Heart left ventricle (tissue), 13 donors: ENCODE measurements around the gene SETD7.

ENCODE experiments used
- POLR2A ChIP-seq, 2 donors: fragments of 450-650 bp; IDR thresholded peaks; one replicate each; pipeline ENCODE4 v1.6.1; 2017; ENCODE audit warnings: antibody characterized with exemption in 2 of 2, mild to moderate bottlenecking in 2 of 2, moderate library complexity in 2 of 2
- TF ChIP-seq, protein P1 (sequence below), 12 donors: fragments of 200-600 bp; sonication (generic) in 4 of 12; IDR thresholded peaks; one replicate each; pipeline versions ENCODE4 v1.5.0 to v1.8.0; 2018 to 2022; ENCODE audit warnings: antibody characterized with exemption in 12 of 12, mild to moderate bottlenecking in 5 of 12
- donor health status: ischemic (EF 13 %, LVEDD 7.1; RV severe dilation, severe dysfunction).
- donor health status: DM: no; HTN: yes; CAD: no.
- donor health status: DM: no; HTN: no; CAD: no.
- donor health status: ischemic (EF 25% LVEDD 6.9; RV normal size, moderate dysfunction).
- donor health status: ischemic (EF 25% LVEDD 5.7; RV mildly dilated, moderate dysfunction).
- donor health status: ischemic (EF 35%, LVEDD 5.7; RV mildly dilated, moderate dysfunction).
- donor health status: nonischemic (EF 11% LVEDD 7.7; RV severe dilation, severe dysfunction).
- donor health status: DM: yes; HTN: yes; CAD: no.
- donor health status: PGD.
- donor health status: ischemic (EF 29% LVEDD 5.4; RV normal size, mild dysfunction).
- donor health status: nonischemic (EF 23%, LVEDD 6.1; RV moderate dilation, normal function).

- TF ChIP-seq, protein P1, sequence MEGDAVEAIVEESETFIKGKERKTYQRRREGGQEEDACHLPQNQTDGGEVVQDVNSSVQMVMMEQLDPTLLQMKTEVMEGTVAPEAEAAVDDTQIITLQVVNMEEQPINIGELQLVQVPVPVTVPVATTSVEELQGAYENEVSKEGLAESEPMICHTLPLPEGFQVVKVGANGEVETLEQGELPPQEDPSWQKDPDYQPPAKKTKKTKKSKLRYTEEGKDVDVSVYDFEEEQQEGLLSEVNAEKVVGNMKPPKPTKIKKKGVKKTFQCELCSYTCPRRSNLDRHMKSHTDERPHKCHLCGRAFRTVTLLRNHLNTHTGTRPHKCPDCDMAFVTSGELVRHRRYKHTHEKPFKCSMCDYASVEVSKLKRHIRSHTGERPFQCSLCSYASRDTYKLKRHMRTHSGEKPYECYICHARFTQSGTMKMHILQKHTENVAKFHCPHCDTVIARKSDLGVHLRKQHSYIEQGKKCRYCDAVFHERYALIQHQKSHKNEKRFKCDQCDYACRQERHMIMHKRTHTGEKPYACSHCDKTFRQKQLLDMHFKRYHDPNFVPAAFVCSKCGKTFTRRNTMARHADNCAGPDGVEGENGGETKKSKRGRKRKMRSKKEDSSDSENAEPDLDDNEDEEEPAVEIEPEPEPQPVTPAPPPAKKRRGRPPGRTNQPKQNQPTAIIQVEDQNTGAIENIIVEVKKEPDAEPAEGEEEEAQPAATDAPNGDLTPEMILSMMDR (IDR thresholded peaks at IDR 0.05) = no peak
- no peak for TF ChIP-seq POLR2A (IDR thresholded peaks at IDR 0.05)
Measured at GRCh38 chr4:139514382-139515059, 41.5 kb downstream of the SETD7 start.
